ENCODE results near the gene PLCB3. TPM values are rescaled to one million over a fixed set of nuclear protein-coding genes. Genes with fewer than 3 reads are reported as not detected.

The PLCB3 gene
- total and polyA plus RNA-seq, 2 donors (not counting 1 experiment from before 2014, with no cell fraction given), result 17.2 to 37.2 TPM

GRCh38 chr11:64244107-64244506, 7.2 kb upstream of the PLCB3 start:
- Histone ChIP-seq H4K20me1 (ENCODE audit: control insufficient read depth, extremely low read depth, insufficient read depth, low read length) (no peaks in the 10 kb centered on the region), H2AFZ (ENCODE audit: low read length) (no peak overlapping the region), H3K27ac (ENCODE audit: insufficient read depth, low read length) (peak overlapping the region; percentile 8), H3K4me3 (replicated peaks in 1 of 4; ENCODE audit: control extremely low read depth in 1 of 4, insufficient read depth in 1 of 4, low read depth in 3 of 4, low read length in 4 of 4) (peak overlapping the region in 1 of 4 experiments; percentile 25), H3K4me1 (ENCODE audit: control insufficient read depth, extremely low read depth, insufficient read depth, low read length) (peaks cover 23% of the 10 kb centered on the region), H3K4me2 (ENCODE audit: extremely low read depth, insufficient read depth, low read length) (no peak overlapping the region), H3K79me2 (ENCODE audit: control insufficient read depth, insufficient read depth, low read length) (peaks cover 38% of the 10 kb centered on the region), H3K9me3 (ENCODE audit: control insufficient read depth, insufficient read depth, low read depth, low read length) (no peaks in the 10 kb centered on the region), H3K9ac (ENCODE audit: insufficient read depth, low read length) (no peak overlapping the region), H3K27me3 (ENCODE audit: control insufficient read depth, insufficient read depth, low read length) (no peaks in the 10 kb centered on the region), H3K36me3 (ENCODE audit: control insufficient read depth, insufficient read depth, low read length) (peaks cover 4% of the 10 kb centered on the region)
- TF ChIP-seq EZH2 (IDR thresholded peaks at IDR 0.05; ENCODE audit: low read length, missing control alignments) (no peak), CTCF (conservative IDR thresholded peaks at IDR 0.05 in 1 of 2, IDR thresholded peaks at IDR 0.05 in 1 of 2; ENCODE audit: low read depth in 1 of 2, low read length in 2 of 2) (no peak)
- DNase-seq (ENCODE audit: low read depth in 2 of 2), result no peak

GRCh38 chr11:64244966-64245365, 6.4 kb upstream of the PLCB3 start:
- Histone ChIP-seq H3K9me3 (ENCODE audit: control insufficient read depth, insufficient read depth, low read depth, low read length) (no peaks in the 10 kb centered on the region), H3K4me2 (ENCODE audit: extremely low read depth, insufficient read depth, low read length) (peak overlapping the region; percentile 92), H2AFZ (ENCODE audit: low read length) (no peak overlapping the region), H3K4me1 (ENCODE audit: control insufficient read depth, extremely low read depth, insufficient read depth, low read length) (peaks cover 23% of the 10 kb centered on the region), H4K20me1 (ENCODE audit: control insufficient read depth, extremely low read depth, insufficient read depth, low read length) (no peaks in the 10 kb centered on the region), H3K36me3 (ENCODE audit: control insufficient read depth, insufficient read depth, low read length) (peaks cover 4% of the 10 kb centered on the region), H3K27me3 (ENCODE audit: control insufficient read depth, insufficient read depth, low read length) (no peaks in the 10 kb centered on the region), H3K9ac (ENCODE audit: insufficient read depth, low read length) (peak overlapping the region; percentile 79), H3K4me3 (replicated peaks in 1 of 4; ENCODE audit: control extremely low read depth in 1 of 4, insufficient read depth in 1 of 4, low read depth in 3 of 4, low read length in 4 of 4) (peak overlapping the region; percentile 86 to 97 (median 94)), H3K27ac (ENCODE audit: insufficient read depth, low read length) (peak overlapping the region; percentile 85), H3K79me2 (ENCODE audit: control insufficient read depth, insufficient read depth, low read length) (peaks cover 38% of the 10 kb centered on the region)
- no peak for DNase-seq (ENCODE audit: low read depth in 2 of 2)
- no peak for TF ChIP-seq EZH2 (IDR thresholded peaks at IDR 0.05; ENCODE audit: low read length, missing control alignments)
- no peak for TF ChIP-seq CTCF (conservative IDR thresholded peaks at IDR 0.05 in 1 of 2, IDR thresholded peaks at IDR 0.05 in 1 of 2; ENCODE audit: low read depth in 1 of 2, low read length in 2 of 2)

GRCh38 chr11:64245401-64245796, 5.9 kb upstream of the PLCB3 start:
- no peak for DNase-seq (ENCODE audit: low read depth in 2 of 2)
- peak overlapping the region; percentile 79 for H3K9ac ChIP-seq (ENCODE audit: insufficient read depth, low read length)

More at GRCh38 chr11:64245401-64245796, 5.9 kb upstream of the PLCB3 start:
- Histone ChIP-seq H3K9me3 (ENCODE audit: control insufficient read depth, insufficient read depth, low read depth, low read length) (no peaks in the 10 kb centered on the region), H3K4me3 (replicated peaks in 1 of 4; ENCODE audit: control extremely low read depth in 1 of 4, insufficient read depth in 1 of 4, low read depth in 3 of 4, low read length in 4 of 4) (peak overlapping the region; percentile 86 to 97 (median 94)), H3K36me3 (ENCODE audit: control insufficient read depth, insufficient read depth, low read length) (peaks cover 4% of the 10 kb centered on the region), H3K79me2 (ENCODE audit: control insufficient read depth, insufficient read depth, low read length) (peaks cover 38% of the 10 kb centered on the region), H3K4me1 (ENCODE audit: control insufficient read depth, extremely low read depth, insufficient read depth, low read length) (peaks cover 18% of the 10 kb centered on the region), H3K27ac (ENCODE audit: insufficient read depth, low read length) (peak overlapping the region; percentile 85), H2AFZ (ENCODE audit: low read length) (no peak overlapping the region), H3K4me2 (ENCODE audit: extremely low read depth, insufficient read depth, low read length) (peak overlapping the region; percentile 92), H4K20me1 (ENCODE audit: control insufficient read depth, extremely low read depth, insufficient read depth, low read length) (no peaks in the 10 kb centered on the region), H3K27me3 (ENCODE audit: control insufficient read depth, insufficient read depth, low read length) (no peaks in the 10 kb centered on the region)
- TF ChIP-seq EZH2 (IDR thresholded peaks at IDR 0.05; ENCODE audit: low read length, missing control alignments) (no peak), CTCF (conservative IDR thresholded peaks at IDR 0.05 in 1 of 2, IDR thresholded peaks at IDR 0.05 in 1 of 2; ENCODE audit: low read depth in 1 of 2, low read length in 2 of 2) (no peak)

Data from fibroblast of lung (primary cell).